ENCODE results near the gene AK2.

DNA sequence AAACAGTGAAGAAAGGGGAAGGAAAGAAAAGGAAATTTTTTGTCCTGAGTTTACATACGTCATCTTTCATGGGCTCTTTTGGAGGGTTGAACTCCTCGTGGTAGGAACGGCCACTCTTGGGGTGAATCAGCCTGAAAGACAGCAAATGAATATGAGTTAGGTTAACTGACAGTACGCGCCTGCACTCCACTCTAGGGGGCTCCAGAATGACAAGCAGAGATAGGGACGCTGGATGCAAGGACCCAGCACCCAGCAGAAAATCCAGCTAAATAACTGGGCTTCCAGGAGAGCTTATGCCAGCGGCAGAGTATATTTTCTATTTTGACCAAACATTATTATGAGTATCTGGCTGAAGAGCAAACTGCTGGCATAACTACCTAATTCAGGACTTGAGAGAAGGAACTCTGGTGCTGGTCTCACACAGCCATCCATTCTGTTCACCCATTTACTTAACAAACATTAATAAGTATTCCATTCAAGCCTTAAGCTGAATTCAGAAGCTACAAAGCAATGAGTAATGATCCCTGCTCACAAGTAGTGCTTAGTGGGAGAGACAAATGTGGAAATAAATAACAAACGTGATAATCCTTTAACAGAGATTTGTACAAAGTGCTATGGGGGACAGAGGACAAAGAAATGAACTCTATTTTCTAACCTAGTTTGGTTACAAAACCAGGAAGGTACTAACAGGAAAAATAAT is 22.1 kb downstream of the AK2 start:
- TF ChIP-seq, protein P1, sequence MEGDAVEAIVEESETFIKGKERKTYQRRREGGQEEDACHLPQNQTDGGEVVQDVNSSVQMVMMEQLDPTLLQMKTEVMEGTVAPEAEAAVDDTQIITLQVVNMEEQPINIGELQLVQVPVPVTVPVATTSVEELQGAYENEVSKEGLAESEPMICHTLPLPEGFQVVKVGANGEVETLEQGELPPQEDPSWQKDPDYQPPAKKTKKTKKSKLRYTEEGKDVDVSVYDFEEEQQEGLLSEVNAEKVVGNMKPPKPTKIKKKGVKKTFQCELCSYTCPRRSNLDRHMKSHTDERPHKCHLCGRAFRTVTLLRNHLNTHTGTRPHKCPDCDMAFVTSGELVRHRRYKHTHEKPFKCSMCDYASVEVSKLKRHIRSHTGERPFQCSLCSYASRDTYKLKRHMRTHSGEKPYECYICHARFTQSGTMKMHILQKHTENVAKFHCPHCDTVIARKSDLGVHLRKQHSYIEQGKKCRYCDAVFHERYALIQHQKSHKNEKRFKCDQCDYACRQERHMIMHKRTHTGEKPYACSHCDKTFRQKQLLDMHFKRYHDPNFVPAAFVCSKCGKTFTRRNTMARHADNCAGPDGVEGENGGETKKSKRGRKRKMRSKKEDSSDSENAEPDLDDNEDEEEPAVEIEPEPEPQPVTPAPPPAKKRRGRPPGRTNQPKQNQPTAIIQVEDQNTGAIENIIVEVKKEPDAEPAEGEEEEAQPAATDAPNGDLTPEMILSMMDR (conservative IDR thresholded peaks at IDR 0.05 in 1 of 2, IDR thresholded peaks at IDR 0.05 in 1 of 2; ENCODE audit: low read depth in 1 of 2, low read length in 2 of 2), result no peak
- TF ChIP-seq EZH2 (IDR thresholded peaks at IDR 0.05; ENCODE audit: low read length, missing control alignments), result no peak

All from fibroblast of lung (primary cell).